Measurements from ENCODE around the gene MAFG.

DNA sequence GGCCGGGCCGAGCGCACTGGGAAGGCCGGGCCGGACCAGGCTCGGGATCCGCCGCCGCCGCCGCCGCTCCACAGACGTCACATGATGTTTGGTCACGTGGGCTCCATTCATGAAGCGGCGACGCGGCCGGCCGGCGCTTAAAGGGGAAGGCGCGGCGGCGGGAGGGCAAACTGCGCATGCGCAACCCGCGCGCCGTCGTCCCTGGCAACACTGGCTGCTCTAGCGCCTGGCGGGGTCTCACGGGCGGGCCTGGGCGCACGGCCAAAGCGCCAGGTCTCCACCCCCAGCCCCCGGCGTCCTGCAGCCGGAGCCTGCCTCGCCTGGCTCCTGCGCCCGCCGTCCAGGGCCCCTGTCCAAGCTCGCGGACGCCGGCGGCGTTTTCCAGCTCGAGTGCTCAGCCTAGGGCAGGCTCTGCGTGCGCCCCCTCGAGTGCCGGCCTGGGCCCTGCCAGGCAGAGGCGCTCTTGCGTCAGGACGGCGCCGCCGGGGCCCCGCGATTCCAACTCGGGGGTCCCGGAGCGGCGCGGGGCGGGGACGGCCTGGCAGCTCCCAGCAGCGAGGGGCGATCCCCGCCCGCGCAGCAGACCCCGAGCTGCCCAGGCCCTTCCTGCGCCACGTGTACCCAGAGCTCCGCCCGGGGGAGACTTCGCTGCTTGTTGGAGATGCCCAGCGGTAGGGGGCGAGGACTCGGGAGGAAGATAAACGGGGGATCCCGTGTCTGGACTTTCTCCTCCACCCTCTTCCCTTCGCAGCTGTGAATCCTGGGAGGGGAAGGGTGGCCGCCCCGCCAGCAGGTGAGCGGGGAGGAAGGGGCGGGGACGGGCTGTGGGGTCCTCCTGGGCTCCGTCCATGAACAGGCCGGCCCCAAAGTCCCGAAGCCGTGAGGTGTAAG lies at the start of gene MAFG:
- TF ChIP-seq CTCF (CRISPR knock-in tag; IDR thresholded peaks at IDR 0.05) (peak; percentile 73), ZBTB42 (CRISPR knock-in tag; IDR thresholded peaks at IDR 0.05) (no peak)

All from HepG2 (cell line).